ENCODE measurements around the gene RASA1. TPM values are rescaled to one million over a fixed set of nuclear protein-coding genes. Genes with fewer than 3 reads are reported as not detected.
"Not testable (repeated sequence)": the region's sequence is repeated elsewhere in the genome, so short reads cannot be mapped to it uniquely, and the experiment has no call there.

The RASA1 gene
- total RNA-seq, 1 donor from 2014 or later = 18.0 TPM

DNA sequence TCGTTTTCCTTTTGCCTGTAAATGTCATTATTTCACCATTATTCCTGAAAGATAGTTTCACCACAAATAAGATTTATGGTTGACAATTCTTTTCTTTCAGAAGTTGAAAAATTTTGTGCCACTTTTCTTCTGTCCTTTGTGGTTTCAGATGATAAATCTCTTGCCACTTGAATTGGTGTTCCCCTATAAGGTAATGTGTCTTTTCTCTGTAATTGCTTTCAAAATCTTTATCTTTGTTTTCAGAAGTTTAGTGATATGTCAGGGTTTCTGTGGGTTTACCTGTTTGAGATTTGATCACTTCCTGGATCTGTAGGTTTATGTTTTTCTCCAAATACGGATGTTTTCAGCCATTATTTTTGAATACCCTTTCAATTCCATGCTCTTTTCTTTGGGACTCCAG is 14.6 kb downstream of the RASA1 start:
- no peaks in the 10 kb centered on the region for H3K9me3 ChIP-seq (replicated peaks)
- H3K4me3 ChIP-seq = no peak overlapping the region
- peaks cover 3% of the 10 kb centered on the region for H3K36me3 ChIP-seq
- TF ChIP-seq, protein P1, sequence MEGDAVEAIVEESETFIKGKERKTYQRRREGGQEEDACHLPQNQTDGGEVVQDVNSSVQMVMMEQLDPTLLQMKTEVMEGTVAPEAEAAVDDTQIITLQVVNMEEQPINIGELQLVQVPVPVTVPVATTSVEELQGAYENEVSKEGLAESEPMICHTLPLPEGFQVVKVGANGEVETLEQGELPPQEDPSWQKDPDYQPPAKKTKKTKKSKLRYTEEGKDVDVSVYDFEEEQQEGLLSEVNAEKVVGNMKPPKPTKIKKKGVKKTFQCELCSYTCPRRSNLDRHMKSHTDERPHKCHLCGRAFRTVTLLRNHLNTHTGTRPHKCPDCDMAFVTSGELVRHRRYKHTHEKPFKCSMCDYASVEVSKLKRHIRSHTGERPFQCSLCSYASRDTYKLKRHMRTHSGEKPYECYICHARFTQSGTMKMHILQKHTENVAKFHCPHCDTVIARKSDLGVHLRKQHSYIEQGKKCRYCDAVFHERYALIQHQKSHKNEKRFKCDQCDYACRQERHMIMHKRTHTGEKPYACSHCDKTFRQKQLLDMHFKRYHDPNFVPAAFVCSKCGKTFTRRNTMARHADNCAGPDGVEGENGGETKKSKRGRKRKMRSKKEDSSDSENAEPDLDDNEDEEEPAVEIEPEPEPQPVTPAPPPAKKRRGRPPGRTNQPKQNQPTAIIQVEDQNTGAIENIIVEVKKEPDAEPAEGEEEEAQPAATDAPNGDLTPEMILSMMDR (IDR thresholded peaks at IDR 0.05; ENCODE audit: borderline replicate concordance) = no peak
- H3K27ac ChIP-seq (replicated peaks) = no peak overlapping the region
- H3K4me1 ChIP-seq = peaks cover 8% of the 10 kb centered on the region
- intact Hi-C loops (cut with micrococcal nuclease) = no loop called here
- DNase-seq = no peak
- no peaks in the 10 kb centered on the region for H3K27me3 ChIP-seq (ENCODE audit: low read depth)

DNA sequence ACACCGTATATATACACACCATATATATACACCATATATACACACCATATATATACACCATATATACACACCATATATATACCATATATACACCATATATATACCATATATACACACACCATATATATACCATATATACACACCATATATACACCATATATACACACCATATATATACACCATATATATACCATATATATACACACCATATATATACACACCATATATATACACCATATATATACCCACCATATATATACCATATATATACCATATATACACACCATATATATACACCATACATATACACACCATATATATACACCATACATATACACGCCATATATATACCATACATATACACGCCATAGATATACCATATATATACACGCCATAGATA is 19.6 kb downstream of the RASA1 start:
- Histone ChIP-seq H3K36me3 (peaks cover 16% of the 10 kb centered on the region), H3K4me1 (peaks cover 11% of the 10 kb centered on the region), H3K9me3 (replicated peaks) (peaks cover 15% of the 10 kb centered on the region)
- H3K4me3 ChIP-seq; H3K27me3 ChIP-seq (ENCODE audit: low read depth); H3K27ac ChIP-seq (replicated peaks); intact Hi-C loops (cut with micrococcal nuclease); DNase-seq: not testable (repeated sequence)

DNA sequence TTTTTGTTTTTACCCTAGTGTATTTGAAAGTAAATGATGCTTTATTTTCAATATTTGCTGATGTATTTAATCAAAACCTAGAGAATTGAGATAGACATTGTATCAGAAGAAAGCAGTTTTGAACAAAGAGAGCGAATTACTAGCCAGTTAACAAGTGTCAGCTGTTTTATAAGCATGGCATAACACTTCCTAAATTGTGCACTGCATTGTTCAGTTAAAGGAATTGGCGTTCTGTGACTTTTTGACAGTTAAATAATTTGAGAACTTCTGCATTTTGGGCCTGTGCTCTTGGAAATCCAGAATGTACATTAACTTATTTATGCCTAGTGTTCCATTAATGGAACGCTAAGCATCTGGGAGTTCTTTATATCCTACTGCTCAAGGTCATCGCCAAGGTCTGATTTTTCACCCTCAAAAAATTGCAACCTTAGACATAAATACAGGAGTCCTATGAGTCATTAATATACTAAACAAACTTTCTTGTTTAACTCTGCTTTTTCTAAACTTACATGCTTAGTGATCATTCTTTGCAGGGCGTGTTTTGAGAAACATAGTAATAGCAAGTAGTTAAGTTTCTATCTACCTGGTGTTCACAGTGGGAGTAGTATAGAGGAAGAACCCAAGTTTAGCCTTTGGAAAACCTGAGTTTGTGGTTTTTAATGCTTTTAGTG is 31.1 kb downstream of the RASA1 start:
- H3K4me1 ChIP-seq = peaks cover 43% of the 10 kb centered on the region
- H3K36me3 ChIP-seq = peaks cover 1% of the 10 kb centered on the region
- intact Hi-C loops (cut with micrococcal nuclease) = no loop called here
- H3K9me3 ChIP-seq (replicated peaks) = no peaks in the 10 kb centered on the region
- TF ChIP-seq, protein P1 (IDR thresholded peaks at IDR 0.05; ENCODE audit: borderline replicate concordance) = no peak
- no peak overlapping the region for H3K27ac ChIP-seq (replicated peaks)
- no peak for DNase-seq
- H3K4me3 ChIP-seq = no peak overlapping the region
- no peaks in the 10 kb centered on the region for H3K27me3 ChIP-seq (ENCODE audit: low read depth)

DNA sequence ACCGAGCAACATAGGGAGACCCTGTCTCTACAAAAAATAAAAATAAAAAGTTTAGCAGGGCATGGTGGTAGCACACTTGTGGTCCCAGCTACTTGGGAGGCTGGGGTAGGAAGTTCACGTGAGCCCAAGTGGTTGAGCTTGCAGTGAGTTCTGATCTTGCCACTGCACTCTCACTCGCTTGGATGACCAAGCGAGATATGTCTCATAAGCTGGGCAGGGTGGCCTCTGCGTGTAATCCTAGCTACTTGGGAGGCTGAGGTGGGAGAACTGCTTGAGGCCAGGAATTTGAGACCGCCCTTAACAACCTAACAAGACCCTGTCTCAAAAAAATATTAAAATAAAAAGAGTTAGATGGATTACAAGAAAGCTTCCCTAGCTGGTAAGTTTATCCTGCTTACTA is 32.5 kb downstream of the RASA1 start:
- Histone ChIP-seq H3K4me3 (no peak overlapping the region), H3K9me3 (replicated peaks) (no peaks in the 10 kb centered on the region), H3K36me3 (peaks cover 12% of the 10 kb centered on the region), H3K27ac (replicated peaks) (no peak overlapping the region), H3K4me1 (peaks cover 43% of the 10 kb centered on the region), H3K27me3 (ENCODE audit: low read depth) (no peaks in the 10 kb centered on the region)
- TF ChIP-seq, protein P1 (IDR thresholded peaks at IDR 0.05; ENCODE audit: borderline replicate concordance) = no peak
- intact Hi-C loops (cut with micrococcal nuclease) = no loop called here
- no peak for DNase-seq

DNA sequence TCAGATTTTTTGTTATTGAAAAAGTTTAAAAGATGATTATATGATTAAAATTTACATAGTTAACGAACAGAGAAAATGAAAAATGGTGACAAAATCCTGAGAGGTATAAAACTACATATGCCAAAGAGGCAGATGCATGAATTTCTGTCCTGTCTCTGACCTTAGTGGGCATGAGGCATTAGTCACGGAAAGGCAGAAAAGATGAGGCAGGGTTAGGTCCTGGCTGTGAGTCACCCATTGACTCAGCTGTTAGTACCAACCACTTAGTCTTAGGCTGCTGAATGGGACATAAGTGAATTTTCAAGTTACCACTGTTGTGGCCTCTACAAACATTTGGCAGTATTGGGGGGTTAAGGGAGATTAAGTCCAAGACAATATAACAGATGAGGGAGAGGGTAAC is 33.1 kb downstream of the RASA1 start:
- no peak for DNase-seq
- no peaks in the 10 kb centered on the region for H3K9me3 ChIP-seq (replicated peaks)
- no peak overlapping the region for H3K27ac ChIP-seq (replicated peaks)
- intact Hi-C loops (cut with micrococcal nuclease) = no loop called here
- peaks cover 18% of the 10 kb centered on the region for H3K36me3 ChIP-seq
- no peak overlapping the region for H3K4me3 ChIP-seq
- H3K4me1 ChIP-seq = peaks cover 40% of the 10 kb centered on the region
- TF ChIP-seq, protein P1 (IDR thresholded peaks at IDR 0.05; ENCODE audit: borderline replicate concordance) = no peak
- no peaks in the 10 kb centered on the region for H3K27me3 ChIP-seq (ENCODE audit: low read depth)

DNA sequence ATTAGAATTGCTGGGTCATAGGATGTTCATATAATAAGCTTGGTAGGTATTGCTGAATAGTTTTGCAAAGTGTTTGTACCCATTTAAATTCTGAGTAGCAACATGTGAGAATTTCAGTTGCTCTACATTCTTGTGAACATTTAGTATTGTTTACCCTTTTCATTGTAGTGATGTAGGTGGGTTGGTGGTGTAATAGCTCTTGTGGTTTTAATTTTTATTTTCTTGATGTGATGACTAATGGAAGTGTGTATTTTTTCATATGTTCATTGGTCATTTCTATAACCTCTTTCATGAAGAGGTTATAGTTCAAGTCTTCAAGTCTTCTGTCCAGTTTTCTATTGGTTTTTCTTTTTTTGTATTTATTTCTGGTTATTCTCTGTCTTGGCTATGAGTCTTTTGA is 34.4 kb downstream of the RASA1 start:
- Histone ChIP-seq H3K4me1 (peaks cover 29% of the 10 kb centered on the region), H3K27ac (replicated peaks) (no peak overlapping the region), H3K4me3 (no peak overlapping the region), H3K36me3 (peaks cover 23% of the 10 kb centered on the region), H3K9me3 (replicated peaks) (no peaks in the 10 kb centered on the region), H3K27me3 (ENCODE audit: low read depth) (no peaks in the 10 kb centered on the region)
- intact Hi-C loops (cut with micrococcal nuclease) = no loop called here
- DNase-seq = no peak
- TF ChIP-seq, protein P1 (IDR thresholded peaks at IDR 0.05; ENCODE audit: borderline replicate concordance) = no peak

Data from left ventricle myocardium inferior (tissue), 1 donor.